GM12878 (cell line): ENCODE results near the gene ANAPC4.

ENCODE experiments used
- FOXK2 ChIP-seq: fragments of 450-650 bp; IDR thresholded peaks from 2 replicates; pipeline ENCODE4 v1.6.1; 2017; ENCODE audit warnings: mild to moderate bottlenecking, moderate library complexity
- POLR2A ChIP-seq: IDR thresholded peaks from 2 replicates; pipeline ENCODE4 v1.6.1; 2011; ENCODE audit warnings: low read depth, mild to moderate bottlenecking, low read length

DNA sequence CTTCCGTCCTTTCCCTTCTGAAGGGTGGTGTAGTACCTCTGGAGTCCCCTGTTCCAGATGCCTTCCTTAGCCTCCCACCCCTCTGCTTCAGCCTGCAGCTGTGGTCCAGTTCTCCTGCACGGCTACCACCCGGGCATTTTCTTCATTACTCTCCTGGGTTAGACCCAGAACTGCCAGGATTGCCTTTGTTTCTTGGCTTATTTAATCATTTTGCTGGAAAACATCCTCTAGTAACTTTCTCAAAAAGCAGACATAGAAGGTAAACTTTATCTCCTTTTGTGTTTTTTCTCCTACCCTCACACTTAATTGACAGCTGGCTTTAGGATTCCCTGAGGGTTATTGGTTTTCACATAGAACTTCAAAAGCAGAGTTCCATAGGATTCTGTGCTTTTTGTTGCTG lies 20.2 kb downstream of the ANAPC4 start:
- TF ChIP-seq FOXK2 (no peak), POLR2A (no peak)
